A204.1 (cell line): ENCODE data around the gene CDH16.
"Not testable (repeated sequence)": the region's sequence is repeated elsewhere in the genome, so short reads cannot be mapped to it uniquely, and the experiment has no call there.

Experiments used
- FAIRE-seq: peaks from 2 replicates; lab custom pipeline; 2012; peaks lifted over from hg19 to GRCh38; lab: Jason Lieb, UNC

Gene CDH16

DNA sequence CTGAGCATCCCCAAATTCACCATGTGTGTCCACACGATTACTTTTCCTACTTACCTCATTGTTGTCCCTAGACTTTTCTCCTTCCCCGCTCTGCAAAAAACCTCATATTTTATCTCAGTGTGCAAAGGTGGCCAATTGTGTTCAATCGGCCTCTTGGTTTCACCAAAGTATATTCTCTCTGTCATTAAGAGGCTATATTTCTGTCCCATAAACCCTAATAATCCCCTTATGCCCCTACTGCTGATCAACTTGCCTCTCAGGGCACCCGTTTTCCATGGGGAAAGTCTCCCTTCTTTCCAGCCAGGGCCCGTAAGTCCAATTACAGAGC lies 28.3 kb upstream of the CDH16 start:
- FAIRE-seq = no peak

DNA sequence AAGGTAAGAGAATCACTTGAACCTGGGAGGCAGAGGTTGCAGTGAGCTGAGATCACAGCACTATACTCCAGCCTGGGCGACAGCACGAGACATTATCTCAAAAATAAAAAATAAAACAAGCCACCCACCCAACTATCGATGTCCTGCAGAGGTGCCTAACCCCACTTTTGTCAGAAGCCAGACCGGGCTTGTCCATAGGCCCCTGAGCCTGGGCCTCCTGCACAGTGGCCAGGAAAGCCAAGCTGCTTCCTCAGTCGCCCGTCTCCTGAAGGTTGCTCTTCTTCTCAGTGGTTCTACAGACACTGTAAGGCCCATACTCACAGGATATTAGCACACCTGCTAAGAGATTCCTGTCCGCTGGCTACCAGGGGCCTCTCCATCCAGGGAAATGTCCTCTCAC lies 27.9 kb upstream of the CDH16 start:
- FAIRE-seq = no peak

DNA sequence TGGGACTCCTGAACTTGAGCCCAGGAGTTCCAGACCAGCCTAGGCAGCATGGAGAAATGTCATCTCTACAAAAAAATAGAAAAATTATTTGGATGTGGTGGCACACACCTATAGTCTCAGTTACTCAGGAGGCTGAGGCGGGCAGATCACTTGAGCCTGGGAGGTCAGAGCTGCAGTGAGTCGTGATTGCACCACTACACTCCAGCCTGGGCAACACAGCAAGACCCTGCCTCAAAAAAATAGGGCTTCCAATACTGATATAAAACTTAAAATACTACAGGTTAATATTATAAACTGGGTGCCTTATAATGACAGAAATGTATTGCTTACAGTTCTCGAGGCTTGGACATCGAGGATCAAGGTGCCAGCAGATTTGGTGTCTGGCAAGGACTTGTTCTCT lies 27.3 kb upstream of the CDH16 start:
- FAIRE-seq = no peak

DNA sequence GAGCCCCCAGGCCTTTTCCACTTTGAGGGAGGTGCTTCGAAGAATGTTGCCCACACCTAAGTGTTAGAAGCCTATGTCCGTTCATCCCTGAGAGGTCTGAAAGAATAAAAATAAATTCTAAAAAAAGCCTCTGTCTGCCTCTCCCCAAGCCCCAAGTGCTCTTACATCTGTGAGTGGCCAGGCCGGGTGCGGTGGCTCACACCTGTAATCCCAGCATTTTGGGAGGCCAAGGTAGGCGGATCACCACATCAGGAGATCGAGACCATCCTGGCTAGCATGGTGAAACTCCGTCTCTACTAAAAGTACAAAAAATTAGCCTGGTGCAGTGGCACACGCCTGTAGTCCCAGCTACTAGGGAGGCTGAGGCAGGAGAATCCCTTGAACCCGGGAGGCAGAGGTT lies 26.3 kb upstream of the CDH16 start:
- FAIRE-seq = not testable (repeated sequence)

- FAIRE-seq = no peak
Measured at GRCh38 chr16:66944054-66944441, 25.4 kb upstream of the CDH16 start.

DNA sequence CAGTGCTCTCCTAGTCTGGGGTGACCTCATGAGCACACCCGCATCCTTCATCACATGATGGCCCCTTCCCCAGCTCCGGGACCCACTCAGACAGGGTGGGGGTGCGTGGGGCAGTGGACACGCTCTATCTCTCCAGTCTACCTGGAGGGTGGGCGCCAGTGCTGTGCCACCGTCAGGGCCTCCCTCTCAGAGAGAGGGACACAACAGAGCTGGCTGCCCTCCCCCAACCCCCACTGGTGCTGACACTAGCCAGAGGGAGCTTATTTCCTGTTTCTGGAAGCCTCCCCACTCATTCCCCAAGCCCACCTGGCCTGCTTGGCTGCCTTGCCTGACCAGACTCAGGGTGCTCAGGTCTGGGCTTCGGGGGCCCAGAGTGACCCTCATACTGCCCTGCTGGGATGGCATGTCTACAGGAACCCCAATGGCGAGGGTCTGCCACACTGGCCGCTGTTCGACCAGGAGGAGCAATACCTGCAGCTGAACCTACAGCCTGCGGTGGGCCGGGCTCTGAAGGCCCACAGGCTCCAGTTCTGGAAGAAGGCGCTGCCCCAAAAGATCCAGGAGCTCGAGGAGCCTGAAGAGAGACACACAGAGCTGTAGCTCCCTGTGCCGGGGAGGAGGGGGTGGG lies 24.9 kb upstream of the CDH16 start:
- FAIRE-seq = no peak

GRCh38 chr16:66942981-66943380 lies 24.3 kb upstream of the CDH16 start:
- FAIRE-seq = no peak

DNA sequence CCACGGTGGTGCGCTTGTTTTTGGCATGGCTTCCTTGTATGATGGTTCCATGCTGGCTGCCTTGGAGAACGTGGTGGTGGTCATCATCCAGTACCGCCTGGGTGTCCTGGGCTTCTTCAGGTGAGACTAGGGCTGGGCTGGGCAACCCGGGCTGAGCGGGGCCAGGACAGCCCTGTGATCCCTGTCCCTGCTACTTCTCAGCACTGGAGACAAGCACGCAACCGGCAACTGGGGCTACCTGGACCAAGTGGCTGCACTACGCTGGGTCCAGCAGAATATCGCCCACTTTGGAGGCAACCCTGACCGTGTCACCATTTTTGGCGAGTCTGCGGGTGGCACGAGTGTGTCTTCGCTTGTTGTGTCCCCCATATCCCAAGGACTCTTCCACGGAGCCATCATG lies 21.6 kb upstream of the CDH16 start:
- no peak for FAIRE-seq

DNA sequence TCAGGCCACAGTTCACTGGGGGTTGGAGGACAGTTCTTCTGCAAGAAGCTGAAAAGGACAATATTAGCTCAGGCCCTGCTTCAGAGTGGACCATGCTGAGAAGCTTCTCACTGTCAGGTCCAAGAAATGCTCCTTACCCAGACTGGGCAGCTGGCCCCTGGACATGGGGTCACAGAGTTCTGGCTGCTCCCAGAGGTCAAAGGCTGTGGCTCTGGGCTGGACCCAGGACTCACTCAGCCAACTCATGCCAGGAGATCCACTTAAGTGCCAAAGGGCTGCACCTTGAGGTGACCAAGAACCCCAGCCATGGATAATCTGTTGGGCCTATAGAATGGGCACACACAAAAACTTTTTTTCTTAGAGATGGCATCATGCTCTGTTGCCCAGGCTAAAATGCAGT lies 20.7 kb upstream of the CDH16 start:
- FAIRE-seq = no peak

DNA sequence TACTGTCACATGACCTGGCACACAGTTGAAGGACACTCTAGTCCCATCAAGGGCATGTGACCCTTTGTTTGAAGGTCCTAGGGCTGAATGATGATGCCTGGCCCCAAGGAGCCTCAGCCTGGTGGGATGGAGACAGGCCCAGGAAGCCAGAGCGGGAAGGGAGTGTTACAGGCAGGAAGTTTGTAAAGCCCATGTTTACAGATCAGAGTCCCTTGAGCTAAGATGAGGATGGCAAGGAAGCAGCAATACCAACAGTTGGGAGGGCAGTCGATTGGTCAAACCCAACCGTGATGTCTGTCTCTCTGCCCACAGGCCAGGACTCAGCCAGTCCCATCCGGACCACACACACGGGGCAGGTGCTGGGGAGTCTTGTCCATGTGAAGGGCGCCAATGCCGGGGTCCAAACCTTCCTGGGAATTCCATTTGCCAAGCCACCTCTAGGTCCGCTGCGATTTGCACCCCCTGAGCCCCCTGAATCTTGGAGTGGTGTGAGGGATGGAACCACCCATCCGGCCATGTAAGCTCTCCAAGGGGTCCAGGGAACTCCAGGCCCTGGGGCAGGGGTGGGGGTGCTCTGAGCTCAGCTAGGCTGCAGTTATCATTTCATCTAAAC lies 19.1 kb upstream of the CDH16 start:
- no peak for FAIRE-seq

- no peak for FAIRE-seq
Measured at GRCh38 chr16:66936889-66937554, 18.3 kb upstream of the CDH16 start.

GRCh38 chr16:66936462-66936861 lies 17.8 kb upstream of the CDH16 start:
- FAIRE-seq = no peak

- no peak for FAIRE-seq
Measured at GRCh38 chr16:66935314-66936011, 16.8 kb upstream of the CDH16 start, which contains the start of gene CES2. Gene CES2, plus strand, starts transcription at chr16:66935516. Its CDS starts 120 bp downstream, at chr16:66935636.

DNA sequence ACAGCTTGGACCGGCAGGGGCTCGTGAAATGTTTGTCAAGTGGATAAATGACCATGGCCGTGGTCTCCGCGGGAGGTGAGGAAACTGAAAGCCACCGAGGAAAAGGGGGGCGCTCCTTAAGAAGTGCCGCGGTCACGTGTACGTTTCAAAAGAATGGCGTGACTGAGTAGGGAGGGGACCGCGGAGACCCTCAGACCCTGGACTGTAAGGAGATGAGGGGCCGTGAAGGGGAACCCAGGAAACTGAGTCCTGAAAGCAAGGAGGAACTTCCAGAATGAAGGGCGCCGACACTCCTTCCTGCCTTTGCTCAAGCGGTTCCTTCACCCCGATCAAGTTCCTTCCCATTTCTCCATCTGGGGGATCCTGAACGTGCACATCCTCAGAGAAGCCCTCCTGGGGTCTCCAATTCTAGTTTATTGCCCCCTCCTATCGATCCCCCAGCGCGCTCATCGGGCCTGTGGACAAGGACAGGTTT lies 16.2 kb upstream of the CDH16 start:
- not testable (repeated sequence) for FAIRE-seq

GRCh38 chr16:66934138-66934838 lies 15.6 kb upstream of the CDH16 start, which contains the start of gene CIAO2B:
Gene CIAO2B, minus strand, starts transcription at chr16:66934402. Its CDS starts 38 bp downstream, at chr16:66934364.
- no peak for FAIRE-seq

DNA sequence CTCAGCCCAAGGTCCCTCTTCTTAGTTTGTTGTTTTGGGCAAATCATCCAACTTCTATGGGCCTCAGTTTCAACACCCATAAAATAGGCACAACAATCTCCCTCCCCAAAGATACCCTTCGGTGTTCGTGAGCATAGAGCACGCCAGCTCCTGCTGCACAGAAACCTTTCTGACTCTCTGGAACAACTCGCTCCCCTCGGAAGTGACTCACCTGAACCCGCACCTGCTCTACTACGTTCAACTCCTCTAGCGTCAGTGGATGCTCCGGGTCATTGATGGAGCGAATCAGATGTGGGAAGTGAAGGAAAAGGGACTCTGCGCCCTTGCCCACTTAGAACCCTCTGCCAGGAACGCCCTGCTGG lies 15.1 kb upstream of the CDH16 start:
- FAIRE-seq = no peak

DNA sequence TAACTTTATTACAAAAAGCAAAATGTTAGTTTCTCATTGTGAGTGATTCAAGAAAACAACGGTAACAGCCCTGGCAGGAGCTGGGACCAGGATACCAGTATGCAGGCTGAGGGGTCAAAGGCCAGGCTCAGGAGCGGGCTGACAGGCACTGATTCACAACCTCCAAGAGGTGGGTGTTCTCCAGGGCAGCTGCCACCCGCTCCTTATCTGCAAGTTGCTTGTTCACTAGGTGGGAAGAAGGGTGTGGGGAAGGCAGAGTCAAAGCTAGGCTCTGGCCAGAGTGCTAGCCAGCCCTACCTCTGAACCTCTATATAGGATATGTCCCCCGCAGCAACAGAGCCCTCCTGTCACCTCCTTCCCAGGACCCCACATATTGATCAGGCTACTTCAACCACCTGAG lies 13.4 kb upstream of the CDH16 start:
- no peak for FAIRE-seq

GRCh38 chr16:66931665-66932064 lies 13.0 kb upstream of the CDH16 start:
- FAIRE-seq = no peak

GRCh38 chr16:66930189-66930588 lies 11.5 kb upstream of the CDH16 start:
- no peak for FAIRE-seq

- FAIRE-seq = no peak
Measured at GRCh38 chr16:66928702-66929388, 10.2 kb upstream of the CDH16 start.

DNA sequence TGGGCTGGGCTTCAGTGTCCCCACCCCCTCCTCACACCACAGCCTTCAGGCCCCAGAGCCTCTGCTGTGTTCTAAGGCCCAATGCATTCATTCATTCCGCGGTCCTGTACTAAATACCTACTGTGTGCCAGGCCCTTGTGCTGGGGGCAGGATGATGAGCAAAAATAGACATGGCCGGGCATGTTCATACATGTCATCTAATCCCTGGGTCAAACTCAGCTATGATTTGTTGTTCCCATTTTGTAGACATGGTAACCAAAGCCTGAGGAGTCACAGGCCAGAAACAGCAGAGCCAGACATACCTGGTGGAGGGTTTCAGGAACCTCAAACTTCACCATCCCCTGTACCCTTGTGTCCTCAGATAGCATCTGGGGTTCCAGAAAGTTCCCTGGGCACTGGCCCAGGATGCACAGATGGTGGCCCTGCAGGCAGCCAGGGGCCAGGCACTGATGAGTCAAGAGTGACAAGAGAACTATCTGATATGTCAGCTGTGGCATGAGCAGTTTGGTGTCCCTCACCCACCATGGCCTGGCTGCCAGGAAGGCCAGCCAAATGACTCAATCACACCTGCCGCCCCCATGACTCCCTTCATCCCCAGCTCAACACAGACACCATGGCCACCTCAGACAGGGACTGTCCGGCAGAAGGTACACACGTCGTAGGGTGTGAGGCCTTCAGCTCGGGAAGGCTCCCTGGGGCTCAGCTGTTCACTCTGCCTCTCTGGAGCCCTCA lies 9.4 kb upstream of the CDH16 start:
- FAIRE-seq = no peak
